Endothelial cell of umbilical vein (primary cell): Measurements from ENCODE around the gene PTTG1. TPM values are rescaled to one million over a fixed set of nuclear protein-coding genes. Genes with fewer than 3 reads are reported as not detected.
A peak's percentile ranks its signal among the peaks of the same experiment; 100 is the strongest.

ENCODE experiments used
- BruUV-seq: library from RNA; stranded (reverse); fragments of 400-500 nt; replicated peaks from 2 replicates; lab custom pipeline; 2021; lab: Mats Ljungman, UMichigan
- CTCF ChIA-PET: fragments of 300-600, 350-600 bp; sonication (Branson Sonifier 250); formaldehyde crosslinking; loops from one replicate; lab custom pipeline; 2021; ENCODE audit warnings: antibody characterized with exemption, inconsistent platforms; lab: Charles Lee
- POLR2A ChIA-PET: fragments of 300-600, 350-600 bp; sonication (Branson Sonifier 250); formaldehyde crosslinking; loops from one replicate; lab custom pipeline; 2021; ENCODE audit warnings: antibody characterized with exemption, inconsistent platforms; lab: Charles Lee
- DNase-seq: peaks from one replicate; pipeline ENCODE4 v3.0.0-alpha.2; 2011; ENCODE audit warnings: low read depth, low spot score
- FAIRE-seq: peaks from 2 replicates; lab custom pipeline; 2011; peaks lifted over from hg19 to GRCh38; lab: Jason Lieb, UNC
- H2AFZ ChIP-seq: 2 replicates; pipeline ENCODE4 v1.6.0; 2012; ENCODE audit warnings: low read depth, low read length, control low read depth, inconsistent platforms
- H3K27ac ChIP-seq: 2 replicates; pipeline ENCODE4 v1.5.1; 2011; ENCODE audit warnings: low read depth, mild to moderate bottlenecking, control low read depth, low read length, moderate library complexity; ENCODE audit not compliant: insufficient read depth
- H3K27me3 ChIP-seq, 2 experiments: 2 replicates each; pipeline versions ENCODE4 v1.6.0 to v1.6.1; 2011; ENCODE audit warnings: low read length in 2 of 2, mixed read lengths in 1 of 2; ENCODE audit not compliant: control insufficient read depth in 2 of 2, insufficient read depth in 2 of 2
- H3K36me3 ChIP-seq, 2 experiments: 2 replicates in 1 of 2; 3 replicates in 1 of 2; pipeline ENCODE4 v1.5.1; 2011; ENCODE audit warnings: low read length in 2 of 2, mild to moderate bottlenecking in 1 of 2, moderate library complexity in 1 of 2; ENCODE audit not compliant: control insufficient read depth in 2 of 2, insufficient read depth in 2 of 2; ENCODE audit errors: extremely low read depth in 1 of 2
- H3K4me1 ChIP-seq: 3 replicates; pipeline ENCODE4 v1.5.1; 2011; ENCODE audit warnings: mild to moderate bottlenecking, low read length; ENCODE audit not compliant: control insufficient read depth, insufficient read depth; ENCODE audit errors: extremely low read depth
- H3K4me2 ChIP-seq: 2 replicates; pipeline ENCODE4 v1.6.1; 2011; ENCODE audit warnings: low read length, control low read depth, mixed read lengths; ENCODE audit not compliant: insufficient read depth
- H3K4me3 ChIP-seq, 3 experiments: fragments of 200-600 bp in 1 of 3; sonication (generic), shearing (Covaris generic) in 1 of 3; replicated peaks in 1 of 3; 2 replicates each; pipeline ENCODE4 v1.5.1; 2011 to 2016; ENCODE audit warnings: control low read depth in 3 of 3, low read length in 3 of 3, mild to moderate bottlenecking in 2 of 3, inconsistent platforms in 1 of 3, low read depth in 1 of 3, moderate library complexity in 1 of 3; ENCODE audit not compliant: insufficient read depth in 1 of 3
- H3K79me2 ChIP-seq: 2 replicates; pipeline ENCODE4 v1.6.0; 2012; ENCODE audit warnings: low read length, inconsistent platforms; ENCODE audit not compliant: control insufficient read depth, insufficient read depth
- H3K9ac ChIP-seq: replicated peaks from 2 replicates; pipeline ENCODE3; 2011; ENCODE audit warnings: low read length, control low read depth; ENCODE audit not compliant: insufficient read depth; ENCODE audit errors: extremely low read depth
- H3K9me1 ChIP-seq: replicated peaks from 3 replicates; pipeline ENCODE4 v1.6.0; 2011; ENCODE audit warnings: mild to moderate bottlenecking, low read length; ENCODE audit not compliant: control insufficient read depth, insufficient read depth; ENCODE audit errors: extremely low read depth
- H3K9me3 ChIP-seq: replicated peaks from 2 replicates; pipeline ENCODE4 v1.5.1; 2012; ENCODE audit warnings: low read length, inconsistent platforms; ENCODE audit not compliant: control insufficient read depth, insufficient read depth
- H4K20me1 ChIP-seq: replicated peaks from 2 replicates; pipeline ENCODE3; 2011; ENCODE audit warnings: mild to moderate bottlenecking, low read length; ENCODE audit not compliant: control insufficient read depth, insufficient read depth; ENCODE audit errors: extremely low read depth
- GATA2 ChIP-seq: IDR thresholded peaks from 2 replicates; pipeline ENCODE4 v1.7.0; 2011; ENCODE audit warnings: low read depth, mild to moderate bottlenecking, moderate library complexity, mixed read lengths, low read length; ENCODE audit not compliant: insufficient read length, insufficient read depth
- dilution Hi-C: fragments of 300-500 bp; cut with MboI; formaldehyde crosslinking; loops from one replicate; pipeline ENCODE4 v1.15.0; 2019; ENCODE audit warnings: low sequenced_read_pairs; ENCODE audit not compliant: extremely low pct_ligation_motif_present
- intact Hi-C: fragments of 100-400 bp; cut with micrococcal nuclease; formaldehyde crosslinking; loops from one replicate; pipeline ENCODE4 v1.10.0; 2022
- polyA plus RNA-seq, 4 experiments: library from polyadenylated mRNA; depleted of rRNA in 3 of 4; stranded (reverse) in 3 of 4; unstranded in 1 of 4; fragments of >200 nt; gene quantifications; 2 replicates each; pipeline versions ENCODE4 v1.2.1 to v1.2.3, GENCODE V29; 2011 to 2012; ENCODE audit warnings: missing spikeins in 1 of 4
- total RNA-seq: library from RNA; stranded (reverse); gene quantifications from 2 replicates; pipeline ENCODE4 v1.2.3, GENCODE V29; 2021
- TF ChIP-seq, protein P1 (sequence below), 2 donors: IDR thresholded peaks; 1 replicate in 1 of 2; 2 replicates in 1 of 2; pipeline ENCODE4 v1.5.1; 2011; ENCODE audit warnings: low read length in 2 of 2, mild to moderate bottlenecking in 2 of 2, moderate library complexity in 2 of 2, control low read depth in 1 of 2, inconsistent platforms in 1 of 2, low read depth in 1 of 2; ENCODE audit not compliant: insufficient read depth in 1 of 2; ENCODE audit errors: extremely low read depth in 1 of 2

The PTTG1 gene
- total and polyA plus RNA-seq, 2 donors (not counting 3 experiments of a cell fraction or from before 2014, with no cell fraction given), result 140 to 157 TPM

DNA sequence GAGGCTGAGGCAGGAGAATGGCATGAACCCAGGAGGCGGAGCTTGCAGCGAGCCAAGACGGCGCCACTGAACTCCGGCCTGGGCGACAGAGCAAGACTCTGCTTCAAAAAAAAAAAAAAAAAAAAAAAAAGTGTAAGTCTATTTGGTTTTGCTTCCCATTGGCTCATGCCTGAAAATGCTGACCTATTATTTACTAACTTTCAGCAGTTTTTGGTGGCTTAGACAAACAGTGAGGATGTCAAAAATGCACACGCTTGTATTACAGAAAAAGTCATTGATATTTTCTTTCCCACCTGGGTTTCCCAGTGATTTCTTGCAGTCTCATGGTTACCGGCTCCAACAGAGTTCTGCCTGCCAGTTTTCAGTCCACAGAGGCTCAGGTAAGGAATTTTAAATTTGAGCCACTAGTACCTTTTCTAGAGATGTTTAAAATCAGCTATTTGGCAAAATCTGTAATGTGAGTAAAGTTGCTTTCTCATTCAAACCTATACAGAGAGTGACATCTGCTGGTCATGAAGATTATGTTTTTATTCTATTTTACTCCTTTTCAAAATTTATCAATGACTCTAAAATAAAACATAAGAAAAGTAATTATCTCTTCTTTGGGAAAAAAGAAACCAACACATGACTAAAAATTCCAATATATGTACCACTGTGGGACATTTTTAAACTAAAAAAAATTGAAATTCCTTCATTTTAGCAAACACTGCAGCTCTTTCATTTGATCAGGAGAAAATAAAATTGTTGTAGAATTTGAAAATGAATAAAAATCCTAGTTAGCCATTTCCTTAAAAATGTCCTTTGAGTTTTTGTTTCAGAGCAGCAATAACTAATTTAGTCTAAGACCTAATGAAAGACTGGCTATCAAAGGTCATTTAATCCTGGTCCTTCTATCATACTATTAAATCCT, 30.6 kb upstream of the PTTG1 start:
- FAIRE-seq (no peak), DNase-seq (peak; percentile 30)
- H3K79me2 ChIP-seq, result no peaks in the 10 kb centered on the region
- H3K36me3 ChIP-seq, result no peaks in the 10 kb centered on the region
- no peaks in the 10 kb centered on the region for H3K4me1 ChIP-seq
- H3K9ac ChIP-seq, result no peak overlapping the region
- no peak overlapping the region for H3K4me2 ChIP-seq
- no peaks in the 10 kb centered on the region for H3K27me3 ChIP-seq
- no peaks in the 10 kb centered on the region for H3K9me3 ChIP-seq
- H3K9me1 ChIP-seq, result no peaks in the 10 kb centered on the region
- CTCF ChIA-PET, result interaction anchor here (0.6 to 8.2 kb wide), 73 partner anchors 9 to 1234 kb away, joined by 3 to 254 read pairs (median 4); partner anchors contain the start of genes C1QTNF2, FABP6, FAM200C and PTTG1
- TF ChIP-seq, protein P1, sequence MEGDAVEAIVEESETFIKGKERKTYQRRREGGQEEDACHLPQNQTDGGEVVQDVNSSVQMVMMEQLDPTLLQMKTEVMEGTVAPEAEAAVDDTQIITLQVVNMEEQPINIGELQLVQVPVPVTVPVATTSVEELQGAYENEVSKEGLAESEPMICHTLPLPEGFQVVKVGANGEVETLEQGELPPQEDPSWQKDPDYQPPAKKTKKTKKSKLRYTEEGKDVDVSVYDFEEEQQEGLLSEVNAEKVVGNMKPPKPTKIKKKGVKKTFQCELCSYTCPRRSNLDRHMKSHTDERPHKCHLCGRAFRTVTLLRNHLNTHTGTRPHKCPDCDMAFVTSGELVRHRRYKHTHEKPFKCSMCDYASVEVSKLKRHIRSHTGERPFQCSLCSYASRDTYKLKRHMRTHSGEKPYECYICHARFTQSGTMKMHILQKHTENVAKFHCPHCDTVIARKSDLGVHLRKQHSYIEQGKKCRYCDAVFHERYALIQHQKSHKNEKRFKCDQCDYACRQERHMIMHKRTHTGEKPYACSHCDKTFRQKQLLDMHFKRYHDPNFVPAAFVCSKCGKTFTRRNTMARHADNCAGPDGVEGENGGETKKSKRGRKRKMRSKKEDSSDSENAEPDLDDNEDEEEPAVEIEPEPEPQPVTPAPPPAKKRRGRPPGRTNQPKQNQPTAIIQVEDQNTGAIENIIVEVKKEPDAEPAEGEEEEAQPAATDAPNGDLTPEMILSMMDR (IDR thresholded peaks at IDR 0.05; ENCODE audit: extremely low read depth in 1 of 2, insufficient read depth in 1 of 2, low read depth in 1 of 2, low read length in 2 of 2), result peak; percentile 11 to 20
- TF ChIP-seq GATA2, result no peak
- dilution Hi-C loops (no loop called here), intact Hi-C loops (loop anchor here (1.0 to 10.0 kb wide), 5 partner anchors 192 to 1186 kb away; partner anchors contain the start of gene RNF145)
- no peaks in the 10 kb centered on the region for H4K20me1 ChIP-seq
- no peak overlapping the region for H2AFZ ChIP-seq
- BruUV-seq, result no TSS peak
- POLR2A ChIA-PET, result interaction anchor here (1.2 kb wide), 1 partner anchor 369 kb away, joined by 6 read pairs; no protein-coding TSS in a partner anchor
- H3K27ac ChIP-seq, result no peak overlapping the region
- H3K4me3 ChIP-seq, result no peak overlapping the region
